ENCODE results near the gene ARRDC5.
"Not testable (repeated sequence)": the region's sequence is repeated elsewhere in the genome, so short reads cannot be mapped to it uniquely, and the experiment has no call there.

The ARRDC5 gene

DNA sequence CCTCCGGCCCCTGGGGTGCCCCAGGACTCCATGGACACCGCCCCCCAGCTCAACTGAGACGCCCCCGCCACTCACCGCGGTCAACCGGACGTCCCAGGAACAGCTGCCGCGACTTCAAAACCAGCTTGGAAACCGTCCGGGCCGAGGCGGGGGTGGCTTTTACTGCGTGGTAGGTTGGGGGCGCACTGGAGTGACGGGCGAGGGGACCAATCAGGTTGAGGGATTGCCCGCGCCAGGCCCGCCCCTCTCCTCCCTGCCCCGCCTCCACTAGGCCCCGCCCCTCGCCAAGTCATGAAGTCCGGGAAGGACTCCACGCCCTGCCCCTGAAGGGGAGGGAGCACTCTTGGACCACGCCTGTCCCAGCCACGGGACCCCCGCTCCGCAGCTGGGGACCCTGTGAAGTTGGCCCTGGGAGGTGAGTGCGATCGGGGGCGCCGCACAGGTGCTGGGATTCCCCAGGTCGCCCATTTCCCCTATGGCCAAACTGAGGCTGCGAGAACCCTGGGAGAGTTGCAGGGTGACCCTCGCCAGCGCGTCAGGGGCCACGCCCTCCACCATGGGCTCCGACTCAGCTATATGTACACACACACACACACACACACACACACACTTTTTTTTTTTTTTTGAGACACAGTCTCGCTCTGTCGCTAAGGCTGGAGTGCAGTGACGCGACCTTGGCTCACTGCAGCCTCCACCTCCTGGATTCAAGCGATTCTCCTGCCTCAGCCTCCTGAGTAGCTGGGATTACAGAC lies 35.0 kb downstream of the ARRDC5 start, which contains the start of gene PLIN3:
PLIN3 (minus strand) TSS at position 134 of the 752 bp plus-strand sequence. CDS start 6,273 bp downstream, outside the sequence.
- DNase-seq, result peak; percentile 81

DNA sequence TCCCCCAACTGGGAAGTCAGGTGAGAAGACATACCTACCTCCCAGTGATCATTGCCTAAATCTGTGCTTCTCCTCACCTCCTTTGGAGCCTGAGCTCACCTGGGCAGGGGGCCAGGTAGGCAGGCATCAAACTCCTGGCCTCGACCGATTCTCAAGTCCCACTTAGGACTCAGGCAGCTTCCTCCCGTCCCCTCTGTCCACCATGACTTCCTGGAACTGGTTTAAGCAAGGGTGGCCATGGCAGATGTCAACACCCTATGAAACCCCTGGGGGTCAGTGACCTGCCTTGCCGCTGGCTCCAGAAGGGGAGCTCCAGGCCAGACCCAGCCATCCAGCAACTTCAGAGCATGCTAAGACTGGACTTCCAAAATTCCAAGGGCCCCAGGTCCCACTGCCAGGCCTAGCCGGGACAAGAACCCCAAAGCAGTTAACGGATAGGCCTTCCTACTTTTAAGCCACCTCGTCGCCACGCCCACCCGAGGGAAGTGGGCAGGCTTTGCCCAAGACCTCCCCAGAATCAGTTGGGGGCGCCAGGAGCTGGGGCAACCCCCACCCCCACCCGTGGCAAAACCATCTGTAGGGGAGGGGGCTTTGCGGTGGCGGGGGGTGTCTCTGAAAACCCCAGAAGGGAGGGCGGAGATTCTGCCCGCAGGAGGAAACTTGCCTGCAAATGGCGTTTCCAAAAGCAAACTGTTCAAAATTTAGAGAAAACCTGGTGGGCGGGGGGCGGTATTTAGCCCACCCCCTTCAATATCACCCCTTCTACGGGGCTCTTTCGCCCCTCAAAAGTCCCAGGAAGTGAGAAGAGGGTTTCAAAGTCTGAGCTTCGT lies 35.9 kb downstream of the ARRDC5 start:
- DNase-seq, result peak; percentile 9

DNA sequence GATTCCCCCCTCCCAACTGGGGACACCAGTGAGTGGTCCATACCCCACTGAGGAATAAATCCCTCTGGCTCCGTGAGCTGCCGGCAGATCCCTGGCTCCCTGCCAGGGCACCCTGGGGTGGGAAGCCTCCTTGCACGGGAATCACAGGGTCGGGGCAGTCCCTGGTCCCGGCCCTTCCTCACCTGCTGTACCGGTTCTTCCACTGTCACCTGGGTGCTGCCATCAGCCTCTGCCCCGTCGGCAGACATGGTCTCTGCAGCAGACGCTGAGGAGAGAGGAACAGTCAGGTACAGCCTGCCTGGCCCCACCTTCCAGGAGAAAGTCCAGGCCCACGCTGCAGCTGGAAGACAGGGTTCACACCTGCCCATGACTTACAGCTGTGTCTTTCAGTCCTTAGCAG lies 41.5 kb downstream of the ARRDC5 start:
- DNase-seq, result peak; percentile 26

DNA sequence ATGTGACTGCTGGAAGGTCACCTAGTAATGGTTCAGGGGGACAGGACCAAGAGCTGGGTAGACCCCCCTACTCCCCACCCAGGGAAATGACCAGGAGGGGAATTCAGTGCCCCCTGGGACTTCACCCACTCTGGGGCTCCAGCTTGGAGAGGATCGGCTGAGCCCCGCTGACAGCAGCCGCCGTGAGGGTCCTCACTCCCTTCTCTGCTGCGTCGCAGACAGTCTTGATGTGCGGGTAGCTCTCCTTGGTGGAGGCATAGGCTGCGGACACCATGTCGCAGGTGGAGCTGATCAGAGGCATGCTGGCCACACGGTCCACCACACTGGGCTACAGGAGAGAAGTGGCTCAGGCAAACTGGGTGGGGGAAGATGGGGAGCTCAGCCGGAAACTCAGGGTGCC lies 43.0 kb downstream of the ARRDC5 start:
- DNase-seq, result no peak

- not testable (repeated sequence) for DNase-seq
These were observed 46.2 kb downstream of the ARRDC5 start for GRCh38 chr19:4856468-4856867.

- DNase-seq, result not testable (repeated sequence)
These were observed 49.2 kb downstream of the ARRDC5 start for GRCh38 chr19:4853506-4853905.

GRCh38 chr19:4852484-4852883 lies 50.2 kb downstream of the ARRDC5 start:
- no peak for DNase-seq

DNA sequence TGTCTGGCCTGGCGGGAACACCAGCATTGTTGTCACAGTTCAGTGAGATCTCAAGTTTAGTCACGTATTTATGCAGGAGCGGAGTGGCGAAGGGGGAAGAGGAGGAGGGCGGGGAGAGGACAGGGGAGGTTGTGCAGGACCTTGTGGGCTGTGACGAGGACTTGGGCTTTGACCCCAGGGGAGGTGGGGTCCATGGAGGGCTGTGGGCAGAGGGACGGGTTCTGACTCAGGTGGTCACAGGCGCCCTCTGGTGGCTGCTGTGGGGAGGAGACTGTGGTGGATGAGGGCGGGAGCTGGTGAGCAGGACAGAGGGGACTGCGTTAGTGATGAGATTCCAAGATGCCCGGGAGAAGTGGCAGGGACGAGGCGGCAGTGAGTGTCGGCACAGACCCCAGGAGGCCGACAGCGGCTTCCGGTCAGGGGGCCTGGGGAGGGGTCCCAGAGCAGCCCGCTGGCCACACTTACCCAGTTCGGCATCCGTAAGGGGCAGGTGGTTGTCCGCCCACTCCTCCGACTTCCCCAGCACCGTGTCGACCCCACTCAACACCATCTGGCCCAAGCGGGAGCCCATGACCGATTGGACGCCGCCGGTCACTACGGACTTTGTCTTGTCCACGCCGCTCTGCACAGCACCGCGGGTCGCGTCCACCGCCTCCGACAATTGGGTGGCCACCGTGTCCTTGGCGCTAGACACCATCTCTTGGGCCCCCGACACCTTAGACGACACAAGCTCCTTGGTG lies 51.0 kb downstream of the ARRDC5 start:
- DNase-seq, result peak; percentile 80

DNA sequence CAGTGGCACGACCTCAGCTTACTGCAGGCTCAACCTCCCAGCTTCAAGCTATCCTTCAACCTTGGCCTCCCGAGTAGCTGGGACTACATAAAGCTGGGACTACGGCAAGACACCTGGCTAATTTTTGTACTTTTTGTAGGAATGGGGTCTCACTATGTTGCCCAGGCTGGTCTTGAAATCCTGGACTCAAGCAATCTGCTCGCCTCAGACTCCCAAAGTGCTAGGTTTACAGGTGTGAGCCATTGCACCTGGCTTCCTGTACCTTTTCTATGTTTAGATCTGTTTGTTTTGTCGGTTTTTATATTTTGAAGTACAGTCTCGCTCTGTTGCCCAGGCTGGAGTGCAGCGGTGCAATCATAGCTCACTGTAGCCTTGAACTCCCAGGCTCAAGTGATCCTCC lies 53.7 kb downstream of the ARRDC5 start:
- DNase-seq, result no peak

GRCh38 chr19:4847190-4847973 lies 55.3 kb downstream of the ARRDC5 start:
- DNase-seq, result no peak

GRCh38 chr19:4845975-4846374 lies 56.7 kb downstream of the ARRDC5 start:
- not testable (repeated sequence) for DNase-seq

- no peak for DNase-seq
These were observed 58.1 kb downstream of the ARRDC5 start for GRCh38 chr19:4844348-4845179.

DNA sequence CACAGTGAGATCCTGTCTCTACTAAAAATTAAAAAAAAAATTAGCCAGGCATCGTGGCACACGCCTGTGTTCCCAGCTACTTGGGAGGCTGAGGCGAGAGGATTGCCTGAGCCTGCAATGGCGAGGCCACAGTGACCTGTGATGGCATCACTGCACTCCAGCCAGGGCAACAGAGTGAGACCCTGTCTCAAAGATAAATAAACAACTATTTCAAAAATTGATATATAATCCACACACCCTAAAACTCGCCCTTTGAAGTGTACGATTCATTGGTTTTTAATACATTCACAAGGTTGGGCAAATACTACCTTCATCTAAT lies 59.1 kb downstream of the ARRDC5 start:
- no peak for DNase-seq
